Ovary (tissue), 3 donors: ENCODE measurements around the gene SUSD6.

ENCODE experiments used
- POLR2A ChIP-seq: fragments of 450-650 bp; IDR thresholded peaks from one replicate; pipeline ENCODE4 v1.6.1; 2017; ENCODE audit warnings: antibody characterized with exemption, mild to moderate bottlenecking, moderate library complexity
- TF ChIP-seq, protein P1 (sequence below), 3 donors: fragments of 450-650 bp in 2 of 3; fragments of 200-600 bp in 1 of 3; IDR thresholded peaks; one replicate each; pipeline versions ENCODE4 v1.5.1 to v1.8.0; 2016 to 2022; ENCODE audit warnings: antibody characterized with exemption in 3 of 3, mild to moderate bottlenecking in 1 of 3
- donor health status: DM: no; HTN: no; CAD: no.

DNA sequence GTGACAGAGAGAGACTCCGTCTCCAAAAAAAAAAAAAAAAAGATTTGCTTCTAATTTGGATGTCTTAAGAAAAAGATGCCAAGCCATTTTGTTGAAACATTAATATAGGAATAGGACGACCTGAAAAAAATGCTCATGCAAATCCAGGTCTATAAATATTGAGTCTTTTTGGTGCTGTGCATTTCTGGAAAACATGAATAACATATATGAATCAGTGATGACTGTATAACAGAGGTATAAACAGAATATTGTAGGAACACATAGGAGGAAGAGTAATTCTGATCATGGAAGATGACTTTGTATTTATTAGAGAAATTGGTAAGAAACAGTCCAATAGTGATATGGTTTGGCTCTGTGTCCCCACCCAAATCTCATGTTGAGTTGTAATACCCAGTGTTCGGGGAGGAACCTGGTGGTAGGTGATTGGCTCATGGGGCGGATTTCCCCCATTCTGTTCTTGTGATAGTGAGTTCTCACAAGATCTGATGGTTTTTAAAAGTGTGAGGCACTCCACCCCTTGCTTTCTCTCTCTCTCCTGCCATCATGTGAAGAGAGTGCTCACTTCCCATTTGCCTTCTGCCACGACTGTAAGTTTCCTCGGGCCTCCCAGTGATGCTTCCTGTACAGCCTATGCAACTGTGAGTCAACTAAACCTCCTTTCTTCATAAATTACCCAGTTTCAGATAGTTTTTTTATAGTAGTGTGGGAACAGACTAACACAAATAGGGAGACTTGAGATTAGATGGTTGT, 152.5 kb downstream of the SUSD6 start:
- TF ChIP-seq POLR2A, result no peak
- TF ChIP-seq, protein P1, sequence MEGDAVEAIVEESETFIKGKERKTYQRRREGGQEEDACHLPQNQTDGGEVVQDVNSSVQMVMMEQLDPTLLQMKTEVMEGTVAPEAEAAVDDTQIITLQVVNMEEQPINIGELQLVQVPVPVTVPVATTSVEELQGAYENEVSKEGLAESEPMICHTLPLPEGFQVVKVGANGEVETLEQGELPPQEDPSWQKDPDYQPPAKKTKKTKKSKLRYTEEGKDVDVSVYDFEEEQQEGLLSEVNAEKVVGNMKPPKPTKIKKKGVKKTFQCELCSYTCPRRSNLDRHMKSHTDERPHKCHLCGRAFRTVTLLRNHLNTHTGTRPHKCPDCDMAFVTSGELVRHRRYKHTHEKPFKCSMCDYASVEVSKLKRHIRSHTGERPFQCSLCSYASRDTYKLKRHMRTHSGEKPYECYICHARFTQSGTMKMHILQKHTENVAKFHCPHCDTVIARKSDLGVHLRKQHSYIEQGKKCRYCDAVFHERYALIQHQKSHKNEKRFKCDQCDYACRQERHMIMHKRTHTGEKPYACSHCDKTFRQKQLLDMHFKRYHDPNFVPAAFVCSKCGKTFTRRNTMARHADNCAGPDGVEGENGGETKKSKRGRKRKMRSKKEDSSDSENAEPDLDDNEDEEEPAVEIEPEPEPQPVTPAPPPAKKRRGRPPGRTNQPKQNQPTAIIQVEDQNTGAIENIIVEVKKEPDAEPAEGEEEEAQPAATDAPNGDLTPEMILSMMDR (IDR thresholded peaks at IDR 0.05), result no peak
